HEK293 (cell line): ENCODE results near the gene PPM1F.

Experiments
- CTCF ChIA-PET: fragments of 350-600 bp; formaldehyde crosslinking; extraction: SDS; loops from one replicate; lab custom pipeline; 2021; ENCODE audit warnings: antibody characterized with exemption; lab: Yijun Ruan, JAX
- POLR2A ChIA-PET: fragments of 300-600 bp; formaldehyde crosslinking; extraction: SDS; loops from one replicate; lab custom pipeline; 2020; ENCODE audit warnings: antibody characterized with exemption, inconsistent platforms; lab: Yijun Ruan, JAX
- H3K27ac ChIP-seq: fragments of 200-500 bp; sonication (Bioruptor generic); 2 replicates; pipeline ENCODE4 v1.5.1; 2014; ENCODE audit warnings: low read depth, low read length, control low read depth, inconsistent platforms; ENCODE audit errors: extremely low read depth
- H3K36me3 ChIP-seq, 2 experiments: fragments of 200-500 bp in 1 of 2; sonication (Bioruptor generic) in 1 of 2; 1 replicate in 1 of 2; 2 replicates in 1 of 2; pipeline ENCODE4 v1.5.1; 2014 to 2017; ENCODE audit warnings: inconsistent platforms in 2 of 2, low read length in 2 of 2; ENCODE audit not compliant: control insufficient read depth in 2 of 2, insufficient read depth in 1 of 2
- H3K4me1 ChIP-seq: fragments of 200-500 bp; sonication (Bioruptor generic); 2 replicates; pipeline ENCODE4 v1.5.1; 2014; ENCODE audit warnings: mild to moderate bottlenecking, low read length, inconsistent platforms; ENCODE audit not compliant: control insufficient read depth, insufficient read depth
- H3K4me3 ChIP-seq: 2 replicates; pipeline ENCODE4 v1.5.1; 2011; ENCODE audit warnings: low read depth, mild to moderate bottlenecking, control low read depth, low read length, moderate library complexity
- H3K9me3 ChIP-seq: fragments of 200-500 bp; sonication (Bioruptor generic); 2 replicates; pipeline ENCODE4 v1.5.1; 2014; ENCODE audit warnings: low read depth, low read length, inconsistent platforms; ENCODE audit not compliant: control insufficient read depth, insufficient read depth
- HOXA7 ChIP-seq: sonication (generic); formaldehyde crosslinking; IDR thresholded peaks from 2 replicates; pipeline ENCODE4 v1.8.1; 2022; ENCODE audit warnings: missing genetic modification reagents, borderline replicate concordance
- INSM2 ChIP-seq: fragments of 450-650 bp; formaldehyde crosslinking; IDR thresholded peaks from 2 replicates; pipeline ENCODE4 v1.5.1; 2016; ENCODE audit warnings: missing biosample characterization, missing genetic modification characterization
- KLF17 ChIP-seq: fragments of 450-650 bp; formaldehyde crosslinking; IDR thresholded peaks from 2 replicates; pipeline ENCODE4 v1.5.1; 2016; ENCODE audit warnings: missing biosample characterization, missing genetic modification characterization
- KLF9 ChIP-seq: fragments of 450-650 bp; formaldehyde crosslinking; IDR thresholded peaks from 2 replicates; pipeline ENCODE4 v1.5.1; 2016; ENCODE audit warnings: missing biosample characterization, missing genetic modification characterization, low read depth
- SCRT1 ChIP-seq: fragments of 450-650 bp; formaldehyde crosslinking; IDR thresholded peaks from 2 replicates; pipeline ENCODE4 v1.5.1; 2016; ENCODE audit warnings: missing biosample characterization, missing genetic modification characterization, borderline replicate concordance
- ZBTB26 ChIP-seq: fragments of 450-650 bp; formaldehyde crosslinking; optimal IDR thresholded peaks from 2 replicates; pipeline ENCODE3; 2016; ENCODE audit warnings: missing biosample characterization, mild to moderate bottlenecking, missing genetic modification characterization
- ZBTB49 ChIP-seq: fragments of 450-650 bp; formaldehyde crosslinking; IDR thresholded peaks from 2 replicates; pipeline ENCODE4 v1.5.1; 2016; ENCODE audit warnings: missing biosample characterization, missing genetic modification characterization, low read depth
- ZBTB6 ChIP-seq: fragments of 450-650 bp; formaldehyde crosslinking; IDR thresholded peaks from 2 replicates; pipeline ENCODE4 v1.5.1; 2017; ENCODE audit warnings: missing biosample characterization, missing genetic modification characterization
- ZNF121 ChIP-seq: fragments of 450-650 bp; formaldehyde crosslinking; IDR thresholded peaks from 2 replicates; pipeline ENCODE4 v1.5.1; 2016; ENCODE audit warnings: missing biosample characterization, missing genetic modification characterization
- ZNF2 ChIP-seq: fragments of 450-650 bp; formaldehyde crosslinking; IDR thresholded peaks from 2 replicates; pipeline ENCODE4 v1.5.1; 2016; ENCODE audit warnings: missing biosample characterization, missing genetic modification characterization
- ZNF221 ChIP-seq: fragments of 450-650 bp; formaldehyde crosslinking; IDR thresholded peaks from 2 replicates; pipeline ENCODE4 v1.5.1; 2017; ENCODE audit warnings: missing biosample characterization, missing genetic modification characterization, borderline replicate concordance
- ZNF274 ChIP-seq, 2 experiments: fragments of 200-500 bp in 1 of 2; fragments of 450-650 bp in 1 of 2; sonication (Bioruptor generic) in 1 of 2; formaldehyde crosslinking in 1 of 2; IDR thresholded peaks; 2 replicates each; pipeline versions ENCODE4 v1.5.1 to v1.6.1; 2014 to 2016; ENCODE audit warnings: borderline replicate concordance in 1 of 2, inconsistent platforms in 1 of 2, low read length in 1 of 2, missing biosample characterization in 1 of 2, missing genetic modification characterization in 1 of 2
- ZNF426 ChIP-seq: fragments of 450-650 bp; formaldehyde crosslinking; IDR thresholded peaks from 2 replicates; pipeline ENCODE4 v1.5.1; 2017; ENCODE audit warnings: missing biosample characterization, missing genetic modification characterization, mild to moderate bottlenecking, inconsistent platforms, moderate library complexity
- ZNF561 ChIP-seq: fragments of 450-650 bp; IDR thresholded peaks from 2 replicates; pipeline ENCODE4 v1.5.1; 2018; ENCODE audit warnings: missing biosample characterization, missing genetic modification characterization, borderline replicate concordance
- ZNF596 ChIP-seq: fragments of 450-650 bp; IDR thresholded peaks from 2 replicates; pipeline ENCODE4 v1.5.0; 2018; ENCODE audit warnings: missing biosample characterization, mild to moderate bottlenecking, missing genetic modification characterization, moderate library complexity
- ZNF704 ChIP-seq: fragments of 450-650 bp; formaldehyde crosslinking; IDR thresholded peaks from 2 replicates; pipeline ENCODE4 v1.5.1; 2016; ENCODE audit warnings: missing biosample characterization, missing genetic modification characterization
- ZNF747 ChIP-seq: fragments of 450-650 bp; formaldehyde crosslinking; IDR thresholded peaks from 2 replicates; pipeline ENCODE4 v1.5.1; 2016; ENCODE audit warnings: missing biosample characterization, missing genetic modification characterization
- ZNF768 ChIP-seq: fragments of 450-650 bp; formaldehyde crosslinking; IDR thresholded peaks from 2 replicates; pipeline ENCODE4 v1.5.1; 2018; ENCODE audit warnings: missing biosample characterization, mild to moderate bottlenecking, missing genetic modification characterization
- ZSCAN4 ChIP-seq: fragments of 450-650 bp; formaldehyde crosslinking; IDR thresholded peaks from 2 replicates; pipeline ENCODE4 v1.5.1; 2017; ENCODE audit warnings: missing biosample characterization, missing genetic modification characterization

The PPM1F gene

GRCh38 chr22:21991774-21992173 lies 39.1 kb upstream of the PPM1F start:
- ChIA-PET CTCF (interaction anchor here (0.6 to 0.7 kb wide), 4 partner anchors 20 to 352 kb away, joined by 3 read pairs; no protein-coding TSS in a partner anchor), POLR2A (no interaction called here)
- Histone ChIP-seq H3K9me3 (no peaks in the 10 kb centered on the region), H3K4me1 (no peaks in the 10 kb centered on the region), H3K36me3 (no peaks in the 10 kb centered on the region), H3K27ac (no peak overlapping the region), H3K4me3 (no peak overlapping the region)
- TF ChIP-seq INSM2 = no peak
- no peak for TF ChIP-seq ZNF221 (tag by site-specific recombination)
- TF ChIP-seq ZNF747 (tag by site-specific recombination) = no peak
- no peak for TF ChIP-seq ZNF274 (IDR thresholded peaks at IDR 0.05; ENCODE audit: low read length)
- no peak for TF ChIP-seq ZNF274 (tag by site-specific recombination; IDR thresholded peaks at IDR 0.05; ENCODE audit: borderline replicate concordance)
- TF ChIP-seq HOXA7 (CRISPR knock-in tag) = no peak
- no peak for TF ChIP-seq ZNF768
- no peak for TF ChIP-seq ZBTB49 (tag by site-specific recombination)
- TF ChIP-seq KLF9 (tag by site-specific recombination) = no peak
- no peak for TF ChIP-seq ZBTB6 (tag by site-specific recombination)
- no peak for TF ChIP-seq KLF17
- no peak for TF ChIP-seq ZNF426 (tag by site-specific recombination)
- no peak for TF ChIP-seq ZNF2 (tag by site-specific recombination)
- no peak for TF ChIP-seq ZNF596 (tag by site-specific recombination)

GRCh38 chr22:21991304-21991596 lies 38.6 kb upstream of the PPM1F start:
- Histone ChIP-seq H3K4me3 (no peak overlapping the region), H3K27ac (no peak overlapping the region), H3K9me3 (no peaks in the 10 kb centered on the region), H3K4me1 (no peaks in the 10 kb centered on the region), H3K36me3 (no peaks in the 10 kb centered on the region)
- ChIA-PET CTCF (interaction anchor here (0.7 to 1.1 kb wide), 3 partner anchors 19 to 23 kb away, joined by 3 to 5 read pairs (median 3); no protein-coding TSS in a partner anchor), POLR2A (no interaction called here)
- TF ChIP-seq ZNF561 (tag by site-specific recombination) = no peak
- TF ChIP-seq SCRT1 = no peak
- TF ChIP-seq ZNF704 = no peak
- TF ChIP-seq ZSCAN4 (tag by site-specific recombination) = no peak
- TF ChIP-seq ZBTB26 = no peak
- TF ChIP-seq ZNF121 (tag by site-specific recombination) = no peak
